HG02588 (cell line): Measurements from ENCODE around the gene ZNF10.

Source experiments
- ATAC-seq: cut with Tn5 transposase; IDR thresholded peaks from one replicate; pipeline ENCODE4 v1.9.1; 2021; ENCODE audit warnings: mild to moderate bottlenecking, moderate library complexity; ENCODE audit not compliant: unreplicated experiment

Gene ZNF10

DNA sequence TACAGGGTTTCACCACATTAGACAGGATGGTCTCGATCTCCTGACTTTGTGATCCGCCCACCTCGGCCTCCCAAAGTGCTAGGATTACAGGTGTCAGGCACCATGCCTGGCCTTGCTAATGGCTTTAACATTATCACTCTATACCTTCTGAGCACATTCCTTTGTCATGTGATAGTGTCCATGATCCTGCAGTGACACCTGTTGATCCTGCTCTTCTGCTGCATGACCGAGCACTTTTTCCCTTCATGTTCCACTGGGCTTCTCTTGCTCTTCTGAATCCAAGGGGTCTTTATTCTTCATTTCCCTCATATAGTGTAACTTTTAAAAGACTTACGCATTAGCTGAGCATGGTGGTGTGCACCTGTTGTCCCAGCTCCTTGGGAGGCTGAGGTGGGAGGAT is 62.4 kb downstream of the ZNF10 start:
- no peak for ATAC-seq

DNA sequence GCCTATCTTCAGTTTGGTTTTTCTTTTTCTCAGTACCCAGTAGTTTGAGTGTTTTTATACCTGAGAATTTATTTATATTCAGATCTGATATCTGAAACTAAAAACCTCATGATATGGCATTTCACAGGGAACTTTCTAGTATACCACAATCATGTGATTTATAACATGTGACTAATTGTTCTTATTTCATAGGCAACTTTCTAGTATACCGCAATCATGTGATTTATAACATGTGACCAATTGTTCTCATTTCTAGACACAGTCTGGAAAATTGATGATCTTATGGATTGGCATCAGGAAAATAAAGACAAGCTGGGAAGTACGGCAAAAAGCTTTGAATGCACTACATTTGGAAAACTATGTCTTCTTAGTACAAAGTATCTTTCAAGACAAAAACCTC is 71.5 kb downstream of the ZNF10 start:
- ATAC-seq = no peak

DNA sequence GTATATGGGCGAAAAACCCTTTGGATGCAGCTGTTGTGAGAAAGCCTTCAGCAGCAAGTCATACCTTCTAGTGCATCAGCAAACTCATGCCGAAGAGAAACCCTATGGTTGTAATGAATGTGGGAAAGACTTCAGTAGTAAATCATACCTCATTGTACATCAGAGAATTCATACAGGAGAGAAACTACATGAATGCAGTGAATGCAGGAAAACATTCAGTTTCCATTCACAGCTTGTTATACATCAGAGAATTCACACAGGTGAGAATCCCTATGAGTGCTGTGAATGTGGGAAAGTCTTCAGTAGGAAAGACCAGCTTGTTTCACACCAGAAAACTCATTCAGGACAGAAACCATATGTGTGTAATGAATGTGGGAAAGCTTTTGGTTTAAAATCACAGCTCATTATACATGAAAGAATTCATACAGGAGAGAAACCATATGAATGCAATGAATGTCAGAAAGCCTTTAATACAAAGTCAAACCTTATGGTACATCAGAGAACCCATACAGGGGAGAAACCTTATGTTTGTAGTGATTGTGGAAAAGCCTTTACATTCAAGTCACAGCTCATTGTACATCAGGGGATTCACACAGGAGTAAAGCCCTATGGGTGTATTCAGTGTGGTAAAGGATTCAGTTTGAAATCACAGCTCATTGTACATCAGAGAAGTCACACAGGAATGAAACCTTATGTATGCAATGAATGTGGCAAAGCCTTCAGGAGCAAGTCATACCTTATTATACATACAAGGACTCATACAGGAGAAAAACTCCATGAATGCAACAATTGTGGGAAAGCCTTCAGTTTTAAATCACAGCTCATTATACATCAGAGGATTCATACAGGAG is 72.3 kb downstream of the ZNF10 start:
- ATAC-seq = no peak

DNA sequence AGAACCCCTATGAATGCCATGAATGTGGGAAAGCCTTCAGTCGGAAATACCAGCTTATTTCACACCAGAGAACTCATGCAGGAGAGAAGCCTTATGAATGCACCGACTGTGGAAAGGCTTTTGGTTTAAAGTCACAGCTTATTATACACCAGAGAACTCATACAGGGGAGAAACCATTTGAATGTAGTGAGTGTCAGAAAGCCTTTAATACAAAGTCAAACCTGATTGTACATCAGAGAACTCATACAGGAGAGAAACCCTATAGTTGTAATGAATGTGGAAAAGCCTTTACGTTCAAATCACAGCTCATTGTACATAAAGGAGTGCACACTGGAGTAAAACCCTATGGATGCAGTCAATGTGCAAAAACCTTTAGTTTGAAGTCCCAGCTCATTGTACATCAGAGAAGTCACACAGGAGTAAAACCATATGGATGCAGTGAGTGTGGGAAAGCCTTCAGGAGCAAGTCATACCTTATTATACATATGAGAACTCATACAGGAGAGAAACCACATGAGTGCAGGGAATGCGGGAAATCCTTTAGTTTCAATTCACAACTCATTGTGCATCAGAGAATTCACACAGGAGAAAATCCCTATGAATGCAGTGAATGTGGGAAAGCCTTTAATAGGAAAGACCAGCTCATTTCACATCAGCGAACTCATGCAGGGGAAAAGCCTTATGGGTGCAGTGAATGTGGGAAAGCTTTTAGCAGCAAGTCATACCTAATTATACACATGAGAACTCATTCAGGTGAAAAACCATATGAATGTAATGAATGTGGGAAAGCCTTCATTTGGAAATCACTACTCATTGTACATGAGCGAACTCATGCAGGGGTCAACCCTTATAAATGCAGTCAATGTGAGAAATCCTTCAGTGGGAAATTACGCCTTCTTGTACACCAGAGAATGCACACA is 73.2 kb downstream of the ZNF10 start:
- no peak for ATAC-seq

DNA sequence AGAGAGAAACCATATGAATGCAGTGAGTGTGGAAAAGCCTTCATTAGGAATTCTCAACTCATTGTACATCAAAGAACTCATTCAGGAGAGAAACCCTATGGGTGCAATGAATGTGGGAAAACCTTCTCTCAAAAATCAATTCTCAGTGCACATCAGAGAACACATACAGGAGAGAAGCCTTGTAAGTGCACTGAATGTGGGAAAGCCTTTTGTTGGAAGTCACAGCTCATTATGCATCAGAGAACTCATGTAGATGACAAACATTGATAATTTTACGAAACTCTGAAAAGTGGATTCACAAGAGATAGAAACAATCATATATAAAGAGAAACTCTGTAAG is 73.8 kb downstream of the ZNF10 start:
- ATAC-seq = no peak

DNA sequence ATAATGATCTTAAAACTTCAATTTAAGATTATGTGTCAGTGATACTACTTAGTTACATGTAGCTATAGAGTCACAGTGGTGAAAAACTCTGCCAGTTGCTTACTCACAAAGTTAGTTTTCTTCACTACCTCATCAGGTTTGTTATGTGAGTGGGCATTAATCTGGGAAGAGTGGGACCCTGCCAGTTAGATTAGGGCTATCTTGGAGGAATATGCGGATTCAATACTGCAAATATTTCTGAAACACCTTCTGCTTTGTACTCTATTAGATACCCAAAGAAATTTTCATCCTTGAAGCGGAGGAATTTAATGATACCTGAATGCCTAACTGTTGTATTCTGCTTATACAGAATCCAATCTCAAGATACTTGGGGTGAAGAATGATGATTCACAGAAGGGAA is 76.0 kb downstream of the ZNF10 start:
- no peak for ATAC-seq
